ENCODE results near the gene MLKL. TPM values are rescaled to one million over a fixed set of nuclear protein-coding genes. Genes with fewer than 3 reads are reported as not detected.

Gene MLKL
- total and polyA plus RNA-seq, 8 donors: 3.6 to 12.4 (median 7.0) TPM

- H3K27ac ChIP-seq: no peak overlapping the region
- peak in 1 of 6 donors; percentile 55 for DNase-seq
- intact Hi-C loops (cut with DNase I): no loop called here
- FAIRE-seq: no peak
- no peaks in the 10 kb centered on the region for H3K9me3 ChIP-seq
- H3K36me3 ChIP-seq: no peaks in the 10 kb centered on the region
- H3K4me1 ChIP-seq: peaks cover 0 to 11% (median 9%) of the 10 kb centered on the region in 3 donors
- TF ChIP-seq CTCF (IDR thresholded peaks at IDR 0.05): no peak
- ATAC-seq: peak in 1 of 4 donors; percentile 2
- no peaks in the 10 kb centered on the region for H3K27me3 ChIP-seq
- H3K4me3 ChIP-seq: no peak overlapping the region
- WGBS, 2 donors: 75 to 85% methylated on average over 10 of the region's 10 CpGs
Observed at GRCh38 chr16:74738113-74738541, 37.5 kb upstream of the MLKL start.

DNA sequence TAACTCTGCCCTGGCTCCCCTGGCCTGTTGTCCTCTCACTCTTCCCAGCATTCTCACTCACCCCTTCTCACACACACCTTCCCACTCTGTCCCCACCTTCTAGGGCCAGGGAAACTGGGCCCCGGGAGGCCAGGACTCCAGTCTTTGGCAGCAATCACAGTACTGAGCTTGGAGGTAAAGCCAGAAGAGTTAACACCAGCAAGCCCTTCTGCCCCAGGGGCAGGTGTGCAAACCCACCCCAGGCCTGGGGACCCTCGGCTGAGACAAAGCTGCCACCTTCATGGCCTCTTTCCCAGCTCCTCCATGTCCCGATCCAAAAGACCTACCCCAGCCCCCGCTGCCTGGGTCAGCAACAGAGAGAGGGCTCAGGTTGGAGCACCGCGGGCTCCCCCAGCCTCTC, 36.9 kb upstream of the MLKL start:
- Histone ChIP-seq H3K27ac (no peak overlapping the region), H3K9me3 (no peaks in the 10 kb centered on the region), H3K27me3 (no peaks in the 10 kb centered on the region), H3K4me3 (no peak overlapping the region), H3K4me1 (peaks cover 0 to 6% (median 3%) of the 10 kb centered on the region in 3 donors), H3K36me3 (no peaks in the 10 kb centered on the region)
- intact Hi-C loops (cut with DNase I): no loop called here
- peak in 1 of 6 donors; percentile 41 for DNase-seq
- TF ChIP-seq CTCF (IDR thresholded peaks at IDR 0.05): no peak
- ATAC-seq: no peak
- no peak for FAIRE-seq
- 93 to 94% methylated on average over 6 of the region's 6 CpGs for WGBS, 2 donors

GRCh38 chr16:74736531-74737157, 36.0 kb upstream of the MLKL start:
- no peak overlapping the region for H3K27ac ChIP-seq

DNA sequence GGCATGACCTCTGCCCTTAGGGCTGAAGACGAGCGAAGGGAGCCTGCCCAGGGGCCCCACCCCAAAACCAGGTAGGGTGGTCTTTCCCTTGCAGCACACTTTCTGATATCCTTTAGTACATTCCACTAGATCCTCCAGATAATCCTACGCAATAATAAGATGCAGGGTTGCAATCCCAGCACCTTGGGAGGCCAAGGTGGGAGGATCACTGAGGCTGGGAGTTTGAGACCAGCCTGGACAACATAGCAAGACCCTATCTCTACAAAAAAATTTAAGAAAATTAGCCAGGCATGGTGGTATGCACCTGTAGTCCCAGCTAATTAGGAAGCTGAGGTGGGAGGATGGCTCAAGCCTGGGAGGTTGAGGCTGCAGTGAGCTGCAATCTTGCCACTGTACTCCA, 34.9 kb upstream of the MLKL start:
- intact Hi-C loops (cut with DNase I): no loop called here
- Histone ChIP-seq H3K9me3 (no peaks in the 10 kb centered on the region), H3K4me3 (no peak overlapping the region), H3K27me3 (no peaks in the 10 kb centered on the region), H3K27ac (no peak overlapping the region), H3K36me3 (no peaks in the 10 kb centered on the region), H3K4me1 (peaks cover 0 to 4% (median under 1%) of the 10 kb centered on the region in 3 donors)
- 96 to 98% methylated on average over 3 of the region's 3 CpGs for WGBS, 2 donors
- no peak for TF ChIP-seq CTCF (IDR thresholded peaks at IDR 0.05)
- FAIRE-seq: no peak
- DNase-seq: peak in 1 of 6 donors; percentile 1
- no peak for ATAC-seq

More at GRCh38 chr16:74736531-74737157, 36.0 kb upstream of the MLKL start:
- DNase-seq: peak in 1 of 6 donors; percentile 38
- Histone ChIP-seq H3K27me3 (no peaks in the 10 kb centered on the region), H3K4me1 (peaks cover 0 to 6% (median 0%) of the 10 kb centered on the region in 3 donors), H3K36me3 (no peaks in the 10 kb centered on the region), H3K9me3 (no peaks in the 10 kb centered on the region), H3K4me3 (no peak overlapping the region)
- intact Hi-C loops (cut with DNase I): no loop called here
- TF ChIP-seq CTCF (IDR thresholded peaks at IDR 0.05): no peak
- WGBS, 2 donors: 85 to 87% methylated on average over 9 of the region's 9 CpGs
- FAIRE-seq: no peak
- no peak for ATAC-seq

- H3K36me3 ChIP-seq: no peaks in the 10 kb centered on the region
- TF ChIP-seq CTCF (IDR thresholded peaks at IDR 0.05): no peak
- H3K27me3 ChIP-seq: no peaks in the 10 kb centered on the region
- H3K9me3 ChIP-seq: no peaks in the 10 kb centered on the region
- no peak for ATAC-seq
- intact Hi-C loops (cut with DNase I): no loop called here
- H3K4me1 ChIP-seq: peaks cover 0 to 6% (median 0%) of the 10 kb centered on the region in 3 donors
- FAIRE-seq: no peak
- no peak overlapping the region for H3K4me3 ChIP-seq
- no peak overlapping the region for H3K27ac ChIP-seq
- WGBS, 2 donors: 91 to 96% methylated on average over 10 of the region's 10 CpGs
- peak in 1 of 6 donors; percentile 41 for DNase-seq
Observed at GRCh38 chr16:74735162-74735452, 34.4 kb upstream of the MLKL start.

All from pancreas (tissue), 10 donors.